Heart left ventricle (tissue), 16 donors: ENCODE results near the gene ATP5F1E. TPM values are rescaled to one million over a fixed set of nuclear protein-coding genes. Genes with fewer than 3 reads are reported as not detected.

Source experiments
- ATAC-seq, 4 donors: fragments of 200-7000 bp; cut with Tn5 transposase; one replicate each; pipeline ENCODE4 v1.9.1; 2020 to 2022; ENCODE audit warnings: moderate library complexity in 4 of 4, mild to moderate bottlenecking in 3 of 4, moderate number of reproducible peaks in 1 of 4
- DNase-seq, 5 donors: peaks; one replicate each; pipeline ENCODE4 v3.0.0-alpha.2; 2020
- H3K27ac ChIP-seq, 12 donors: fragments of 200-600 bp; sonication (generic) in 4 of 12; one replicate each; pipeline versions ENCODE4 v1.5.0 to v1.8.0; 2016 to 2022; ENCODE audit warnings: mild to moderate bottlenecking in 2 of 12
- H3K27me3 ChIP-seq, 9 donors: fragments of 200-600 bp; sonication (generic) in 2 of 9; one replicate each; pipeline versions ENCODE4 v1.5.1 to v1.8.0; 2016 to 2022; ENCODE audit warnings: mild to moderate bottlenecking in 3 of 9
- H3K36me3 ChIP-seq, 9 donors: fragments of 200-600 bp; sonication (generic) in 2 of 9; one replicate each; pipeline versions ENCODE4 v1.5.0 to v1.8.0; 2018 to 2022; ENCODE audit warnings: mild to moderate bottlenecking in 2 of 9
- H3K4me1 ChIP-seq, 12 donors: fragments of 200-600 bp; sonication (generic) in 4 of 12; one replicate each; pipeline versions ENCODE4 v1.5.0 to v1.8.0; 2016 to 2022; ENCODE audit warnings: mild to moderate bottlenecking in 3 of 12
- H3K4me3 ChIP-seq, 12 donors: fragments of 200-600 bp; sonication (generic) in 4 of 12; one replicate each; pipeline versions ENCODE4 v1.5.0 to v1.8.0; 2017 to 2022; ENCODE audit warnings: mild to moderate bottlenecking in 9 of 12, moderate library complexity in 4 of 12
- H3K9me3 ChIP-seq, 12 donors: fragments of 200-600 bp; sonication (generic) in 4 of 12; one replicate each; pipeline versions ENCODE4 v1.5.0 to v1.8.0; 2016 to 2022; ENCODE audit warnings: mild to moderate bottlenecking in 1 of 12
- POLR2A ChIP-seq, 2 donors: fragments of 450-650 bp; IDR thresholded peaks; one replicate each; pipeline ENCODE4 v1.6.1; 2017; ENCODE audit warnings: antibody characterized with exemption in 2 of 2, mild to moderate bottlenecking in 2 of 2, moderate library complexity in 2 of 2
- WGBS, 4 donors: extraction: QIAGEN DNeasy Blood & Tissue Kit in 2 of 4; methylation state at CpG; one replicate each; pipeline versions ENCODE4 v1.1.5 to v1.1.7; 2013 to 2018; 5-methylcytosine and 5-hydroxymethylcytosine counted together
- intact Hi-C, 10 donors: fragments of 100-400 bp; cut with DNase I; formaldehyde crosslinking; loops; one replicate each; pipeline versions ENCODE4 v1.11.1 to v1.14.2; 2022
- polyA plus RNA-seq, 2 donors: library from polyadenylated mRNA; stranded (reverse); fragments of 200-250 nt; gene quantifications; one replicate each; pipeline ENCODE4 v1.2.3, GENCODE V29; 2013
- total RNA-seq, 9 donors: library from RNA; depleted of rRNA in 2 of 9; stranded (reverse); fragments of >200 nt in 2 of 9; fragmentation: NEBNext Ultra II Directional in 3 of 9; extraction: Animal tissue kit (Norgen Biotek cat#: 25700) in 3 of 9; gene quantifications; one replicate each; pipeline versions ENCODE4 v1.1.0 to v1.2.4, GENCODE V29; 2016 to 2023
- TF ChIP-seq, protein P1 (sequence below), 12 donors: fragments of 200-600 bp; sonication (generic) in 4 of 12; IDR thresholded peaks; one replicate each; pipeline versions ENCODE4 v1.5.0 to v1.8.0; 2018 to 2022; ENCODE audit warnings: antibody characterized with exemption in 12 of 12, mild to moderate bottlenecking in 5 of 12
- donor health status: ischemic (EF 13 %, LVEDD 7.1; RV severe dilation, severe dysfunction).
- donor health status: healthy with polysubstance abuse.
- donor health status: DM: no; HTN: yes; CAD: no.
- donor health status: DM: no; HTN: no; CAD: no.
- donor health status: ischemic (EF 25% LVEDD 6.9; RV normal size, moderate dysfunction).
- donor health status: ischemic (EF 25% LVEDD 5.7; RV mildly dilated, moderate dysfunction).
- donor health status: healthy.
- donor health status: DM: yes; HTN: yes; CAD: no.
- donor health status: ischemic (EF 35%, LVEDD 5.7; RV mildly dilated, moderate dysfunction).
- donor health status: nonischemic (EF 11% LVEDD 7.7; RV severe dilation, severe dysfunction).
- donor health status: DM: yes; HTN: yes; CAD: no.
- donor health status: PGD.
- donor health status: ischemic (EF 29% LVEDD 5.4; RV normal size, mild dysfunction).
- donor health status: nonischemic (EF 23%, LVEDD 6.1; RV moderate dilation, normal function).

ATP5F1E gene
- total and polyA plus RNA-seq, 11 donors, result 38.5 to 153 (median 116) TPM

DNA sequence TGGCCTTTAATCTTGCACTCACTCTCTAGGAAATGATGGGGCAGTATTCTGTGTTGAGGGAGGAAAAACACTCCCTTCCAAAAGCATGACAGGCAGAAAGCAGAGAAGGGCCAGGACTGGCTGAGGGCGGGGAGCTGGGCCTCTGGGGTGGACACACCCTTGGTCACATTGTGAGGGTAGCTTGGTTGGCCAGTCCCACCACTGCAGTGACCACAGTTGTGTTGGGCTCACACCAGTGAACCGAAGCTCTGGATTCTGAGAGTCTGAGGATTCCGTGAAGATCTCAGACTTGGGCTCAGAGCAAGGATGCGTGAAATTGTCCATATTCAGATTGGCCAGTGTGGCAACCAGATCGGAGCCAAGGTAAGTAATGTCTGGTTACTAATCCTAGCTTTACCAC lies 12.9 kb downstream of the ATP5F1E start, which contains the start of gene TUBB1:
Gene TUBB1 (plus strand): TSS at position 213 of the 400 bp plus-strand sequence. CDS start 94 bp downstream, at position 307.
- TF ChIP-seq POLR2A (IDR thresholded peaks at IDR 0.05), result no peak
- TF ChIP-seq, protein P1, sequence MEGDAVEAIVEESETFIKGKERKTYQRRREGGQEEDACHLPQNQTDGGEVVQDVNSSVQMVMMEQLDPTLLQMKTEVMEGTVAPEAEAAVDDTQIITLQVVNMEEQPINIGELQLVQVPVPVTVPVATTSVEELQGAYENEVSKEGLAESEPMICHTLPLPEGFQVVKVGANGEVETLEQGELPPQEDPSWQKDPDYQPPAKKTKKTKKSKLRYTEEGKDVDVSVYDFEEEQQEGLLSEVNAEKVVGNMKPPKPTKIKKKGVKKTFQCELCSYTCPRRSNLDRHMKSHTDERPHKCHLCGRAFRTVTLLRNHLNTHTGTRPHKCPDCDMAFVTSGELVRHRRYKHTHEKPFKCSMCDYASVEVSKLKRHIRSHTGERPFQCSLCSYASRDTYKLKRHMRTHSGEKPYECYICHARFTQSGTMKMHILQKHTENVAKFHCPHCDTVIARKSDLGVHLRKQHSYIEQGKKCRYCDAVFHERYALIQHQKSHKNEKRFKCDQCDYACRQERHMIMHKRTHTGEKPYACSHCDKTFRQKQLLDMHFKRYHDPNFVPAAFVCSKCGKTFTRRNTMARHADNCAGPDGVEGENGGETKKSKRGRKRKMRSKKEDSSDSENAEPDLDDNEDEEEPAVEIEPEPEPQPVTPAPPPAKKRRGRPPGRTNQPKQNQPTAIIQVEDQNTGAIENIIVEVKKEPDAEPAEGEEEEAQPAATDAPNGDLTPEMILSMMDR (IDR thresholded peaks at IDR 0.05), result no peak
- intact Hi-C loops, result no loop called here
- peaks cover 0 to 36% (median 14%) of the 10 kb centered on the region in 12 donors for H3K4me1 ChIP-seq
- peaks cover 0 to 30% (median 19%) of the 10 kb centered on the region in 9 donors for H3K36me3 ChIP-seq
- WGBS, 4 donors, result 96 to 98% (median 97%) methylated on average over 5 of the region's 5 CpGs
- no peaks in the 10 kb centered on the region for H3K9me3 ChIP-seq
- no peak for DNase-seq
- no peak within 1 kb of the TSS for H3K4me3 ChIP-seq
- no peak within 1 kb of the TSS for H3K27ac ChIP-seq
- no peak for ATAC-seq
- H3K27me3 ChIP-seq, result no peaks in the 10 kb centered on the region

DNA sequence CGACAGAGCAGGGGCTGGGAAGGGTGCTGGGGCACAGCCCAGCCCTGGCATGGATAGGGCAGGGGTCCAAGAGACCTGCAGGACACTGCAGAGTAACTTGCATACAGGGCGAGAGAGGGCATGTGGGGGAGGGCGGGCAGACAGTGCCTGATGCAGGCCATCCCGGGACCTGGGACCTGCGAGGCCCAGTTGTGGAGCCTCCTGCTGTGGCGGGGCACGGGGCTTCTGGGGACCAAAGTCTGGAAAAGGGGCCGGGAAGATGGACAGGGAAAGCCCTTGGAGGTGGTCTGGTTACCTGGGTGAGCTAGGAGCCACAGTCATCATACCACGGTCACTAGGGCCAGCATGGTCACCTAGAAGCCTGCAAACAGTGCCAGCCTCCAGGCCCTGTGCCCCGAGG lies 13.3 kb downstream of the ATP5F1E start:
- TF ChIP-seq POLR2A (IDR thresholded peaks at IDR 0.05), result no peak
- TF ChIP-seq, protein P1 (IDR thresholded peaks at IDR 0.05), result no peak
- WGBS, 4 donors, result 92 to 96% (median 95%) methylated on average over 10 of the region's 10 CpGs
- DNase-seq (no peak), ATAC-seq (no peak)
- Histone ChIP-seq H3K36me3 (peaks cover 0 to 26% (median 15%) of the 10 kb centered on the region in 9 donors), H3K27me3 (no peaks in the 10 kb centered on the region), H3K9me3 (no peaks in the 10 kb centered on the region), H3K4me3 (no peak overlapping the region), H3K4me1 (peaks cover 0 to 38% (median 14%) of the 10 kb centered on the region in 12 donors), H3K27ac (no peak overlapping the region)
- intact Hi-C loops, result no loop called here

- no peak for TF ChIP-seq POLR2A (IDR thresholded peaks at IDR 0.05)
- TF ChIP-seq, protein P1 (IDR thresholded peaks at IDR 0.05), result no peak
- Histone ChIP-seq H3K27ac (peak overlapping the region in 6 of 12 donors; percentile 14 to 52 (median 31)), H3K27me3 (no peaks in the 10 kb centered on the region), H3K9me3 (no peaks in the 10 kb centered on the region), H3K4me3 (no peak overlapping the region), H3K36me3 (peaks cover 0 to 15% (median 4%) of the 10 kb centered on the region in 9 donors), H3K4me1 (peaks cover 0 to 38% (median 14%) of the 10 kb centered on the region in 12 donors)
- intact Hi-C loops, result loop anchor here in 1 of 10 donors (2.0 kb wide), 1 partner anchor 13 kb away; no protein-coding TSS in a partner anchor
- DNase-seq (no peak), ATAC-seq (peak in 1 of 4 donors; percentile 4)
- 84 to 89% (median 89%) methylated on average over 16 of the region's 16 CpGs for WGBS, 4 donors
Measured at GRCh38 chr20:59017493-59018231, 14.5 kb downstream of the ATP5F1E start.

DNA sequence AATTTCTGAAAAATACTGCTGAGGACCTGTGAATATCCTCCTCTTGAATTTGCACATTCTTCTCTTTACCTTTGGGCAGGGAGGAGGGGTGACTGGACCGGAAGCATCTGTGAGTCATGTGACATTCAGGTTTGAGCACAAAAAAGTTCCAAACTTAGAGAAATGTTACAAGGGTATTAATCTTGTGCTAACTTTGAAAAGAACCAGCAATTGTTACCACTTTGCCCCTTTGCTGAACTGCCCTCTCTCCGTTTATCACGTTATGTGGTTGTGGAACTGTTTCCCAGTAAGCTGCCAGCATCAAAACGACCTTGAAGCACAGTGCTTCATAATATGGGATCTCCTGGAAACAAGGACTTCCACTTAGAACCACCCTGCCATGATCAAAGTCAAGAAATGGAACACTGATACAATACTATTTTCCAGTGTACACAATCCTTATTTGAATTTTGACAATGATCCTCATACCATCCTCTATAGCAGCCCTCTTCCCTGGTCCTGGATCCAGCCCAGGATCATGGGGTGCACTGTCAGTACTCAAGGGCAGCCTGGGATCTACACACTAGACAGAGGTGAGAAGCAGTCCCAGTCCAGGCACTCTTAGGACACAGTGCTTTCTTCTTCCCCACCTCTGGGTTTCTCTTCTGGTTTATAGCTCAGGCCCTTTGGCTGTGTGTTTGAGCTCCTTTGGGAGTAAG lies 15.2 kb downstream of the ATP5F1E start:
- Histone ChIP-seq H3K4me1 (peaks cover 0 to 39% (median 14%) of the 10 kb centered on the region in 12 donors), H3K27me3 (no peaks in the 10 kb centered on the region), H3K9me3 (no peaks in the 10 kb centered on the region), H3K27ac (peak overlapping the region in 7 of 12 donors; percentile 14 to 52 (median 32)), H3K4me3 (no peak overlapping the region), H3K36me3 (peaks cover 0 to 11% (median 0%) of the 10 kb centered on the region in 9 donors)
- intact Hi-C loops, result loop anchor here in 1 of 10 donors (2.0 kb wide), 1 partner anchor 14 kb away; no protein-coding TSS in a partner anchor
- WGBS, 4 donors, result 34 to 48% (median 44%) methylated on average over 4 of the region's 4 CpGs
- no peak for TF ChIP-seq POLR2A (IDR thresholded peaks at IDR 0.05)
- TF ChIP-seq, protein P1 (IDR thresholded peaks at IDR 0.05), result no peak
- DNase-seq, result no peak
- ATAC-seq, result peak; percentile 29 to 59 (median 49)
